ENCODE measurements around the gene MAPK4.
A peak's percentile ranks its signal among the peaks of the same experiment; 100 is the strongest.

MAPK4 gene

GRCh38 chr18:50623694-50624352, 63.9 kb downstream of the MAPK4 start:
- no peak for DNase-seq (ENCODE audit: low read depth, low spot score)

GRCh38 chr18:50624981-50625380, 65.1 kb downstream of the MAPK4 start:
- DNase-seq (ENCODE audit: low read depth, low spot score), result no peak

GRCh38 chr18:50626317-50626716, 66.4 kb downstream of the MAPK4 start:
- DNase-seq (ENCODE audit: low read depth, low spot score), result no peak

GRCh38 chr18:50627594-50628532, 68.0 kb downstream of the MAPK4 start:
- DNase-seq (ENCODE audit: low read depth, low spot score), result no peak

- DNase-seq (ENCODE audit: low read depth, low spot score), result no peak
Measured at GRCh38 chr18:50628533-50628905, 68.6 kb downstream of the MAPK4 start.

GRCh38 chr18:50629148-50629631, 69.3 kb downstream of the MAPK4 start:
- no peak for DNase-seq (ENCODE audit: low read depth, low spot score)

GRCh38 chr18:50630895-50631294, 71.0 kb downstream of the MAPK4 start:
- no peak for DNase-seq (ENCODE audit: low read depth, low spot score)

GRCh38 chr18:50632895-50633515, 73.1 kb downstream of the MAPK4 start:
- DNase-seq (ENCODE audit: low read depth, low spot score), result no peak

- no peak for DNase-seq (ENCODE audit: low read depth, low spot score)
Measured at GRCh38 chr18:50633992-50634391, 74.1 kb downstream of the MAPK4 start.

GRCh38 chr18:50636366-50637057, 76.6 kb downstream of the MAPK4 start:
- DNase-seq (ENCODE audit: low read depth, low spot score), result no peak

GRCh38 chr18:50638016-50638883, 78.4 kb downstream of the MAPK4 start:
- no peak for DNase-seq (ENCODE audit: low read depth, low spot score)

- no peak for DNase-seq (ENCODE audit: low read depth, low spot score)
Measured at GRCh38 chr18:50638884-50639420, 79.1 kb downstream of the MAPK4 start.

GRCh38 chr18:50639711-50640110, 79.8 kb downstream of the MAPK4 start:
- no peak for DNase-seq (ENCODE audit: low read depth, low spot score)

- no peak for DNase-seq (ENCODE audit: low read depth, low spot score)
Measured at GRCh38 chr18:50642439-50642838, 82.6 kb downstream of the MAPK4 start.

- DNase-seq (ENCODE audit: low read depth, low spot score), result no peak
Measured at GRCh38 chr18:50644146-50644545, 84.3 kb downstream of the MAPK4 start.

GRCh38 chr18:50644807-50645206, 84.9 kb downstream of the MAPK4 start:
- DNase-seq (ENCODE audit: low read depth, low spot score), result no peak

GRCh38 chr18:50647237-50647636, 87.3 kb downstream of the MAPK4 start:
- no peak for DNase-seq (ENCODE audit: low read depth, low spot score)

GRCh38 chr18:50647792-50648191, 87.9 kb downstream of the MAPK4 start:
- no peak for DNase-seq (ENCODE audit: low read depth, low spot score)

- DNase-seq (ENCODE audit: low read depth, low spot score), result peak; percentile 87
Measured at GRCh38 chr18:50649821-50650220, 89.9 kb downstream of the MAPK4 start.

- DNase-seq (ENCODE audit: low read depth, low spot score), result no peak
Measured at GRCh38 chr18:50651334-50651733, 91.4 kb downstream of the MAPK4 start.

Measured in astrocyte of the hippocampus (primary cell).